ENCODE data around the gene RPTOR. TPM values are rescaled to one million over a fixed set of nuclear protein-coding genes. Genes with fewer than 3 reads are reported as not detected.

The RPTOR gene
- total RNA-seq, 4 donors from 2014 or later, result 18.7 to 35.4 (median 21.0) TPM

DNA sequence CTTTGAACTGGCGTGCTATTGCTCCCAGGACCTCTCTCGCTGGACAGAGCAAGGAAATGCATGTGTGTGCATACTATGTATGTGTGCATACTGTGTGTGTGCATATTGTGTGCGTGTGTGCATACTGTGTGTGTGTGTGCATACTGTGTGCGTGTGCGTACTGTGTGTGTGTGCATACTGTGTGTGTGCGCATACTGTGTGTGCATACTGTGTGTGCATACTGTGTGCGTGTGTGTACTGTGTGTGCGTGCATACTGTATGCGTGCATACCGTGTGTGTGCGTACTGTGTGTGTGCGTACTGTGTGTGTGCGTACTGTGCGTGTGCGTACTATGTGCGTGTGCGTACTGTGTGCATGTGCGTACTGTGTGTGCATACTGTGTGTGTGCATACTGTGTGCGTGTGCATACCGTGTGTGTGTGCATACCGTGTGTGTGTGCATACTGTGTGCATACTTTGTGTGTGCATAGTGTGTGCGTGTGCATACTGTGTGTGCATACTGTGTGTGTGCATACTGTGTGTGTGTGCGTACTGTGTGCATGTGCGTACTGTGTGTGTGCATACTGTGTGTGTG is 89.4 kb downstream of the RPTOR start:
- TF ChIP-seq, protein P1, sequence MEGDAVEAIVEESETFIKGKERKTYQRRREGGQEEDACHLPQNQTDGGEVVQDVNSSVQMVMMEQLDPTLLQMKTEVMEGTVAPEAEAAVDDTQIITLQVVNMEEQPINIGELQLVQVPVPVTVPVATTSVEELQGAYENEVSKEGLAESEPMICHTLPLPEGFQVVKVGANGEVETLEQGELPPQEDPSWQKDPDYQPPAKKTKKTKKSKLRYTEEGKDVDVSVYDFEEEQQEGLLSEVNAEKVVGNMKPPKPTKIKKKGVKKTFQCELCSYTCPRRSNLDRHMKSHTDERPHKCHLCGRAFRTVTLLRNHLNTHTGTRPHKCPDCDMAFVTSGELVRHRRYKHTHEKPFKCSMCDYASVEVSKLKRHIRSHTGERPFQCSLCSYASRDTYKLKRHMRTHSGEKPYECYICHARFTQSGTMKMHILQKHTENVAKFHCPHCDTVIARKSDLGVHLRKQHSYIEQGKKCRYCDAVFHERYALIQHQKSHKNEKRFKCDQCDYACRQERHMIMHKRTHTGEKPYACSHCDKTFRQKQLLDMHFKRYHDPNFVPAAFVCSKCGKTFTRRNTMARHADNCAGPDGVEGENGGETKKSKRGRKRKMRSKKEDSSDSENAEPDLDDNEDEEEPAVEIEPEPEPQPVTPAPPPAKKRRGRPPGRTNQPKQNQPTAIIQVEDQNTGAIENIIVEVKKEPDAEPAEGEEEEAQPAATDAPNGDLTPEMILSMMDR (IDR thresholded peaks at IDR 0.05; ENCODE audit: low read depth), result no peak

DNA sequence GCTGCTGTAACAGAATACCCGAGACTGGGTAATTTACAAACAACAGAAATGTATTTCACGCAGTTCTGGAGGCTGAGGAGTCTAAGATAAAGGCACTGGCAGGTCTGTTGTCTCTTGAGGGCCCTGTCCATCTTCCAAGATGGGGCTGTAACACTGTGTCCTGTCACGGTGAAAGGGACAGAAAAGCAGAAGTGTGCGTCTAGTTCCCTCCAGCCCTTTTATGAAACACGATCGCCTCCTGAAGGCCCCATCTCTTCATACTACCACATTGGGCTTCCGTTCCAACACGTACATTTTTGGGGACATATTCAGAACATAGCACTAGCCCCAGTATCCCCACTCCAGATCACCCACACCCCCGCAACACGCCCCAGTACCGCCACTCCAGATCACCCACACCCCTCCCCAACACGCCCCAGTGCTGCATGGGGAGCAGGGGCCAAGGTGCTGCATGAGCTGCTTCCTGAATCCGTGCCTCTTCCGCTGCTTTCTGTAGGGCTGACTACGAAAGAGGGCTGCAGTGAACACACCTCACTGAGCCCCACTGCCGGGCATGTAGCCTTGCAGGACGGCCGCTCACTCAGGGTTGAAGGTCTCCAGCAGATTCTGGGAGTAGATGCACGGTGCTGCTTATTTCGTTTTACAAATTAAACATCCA is 91.9 kb downstream of the RPTOR start:
- TF ChIP-seq, protein P1 (IDR thresholded peaks at IDR 0.05; ENCODE audit: low read depth), result no peak

- TF ChIP-seq, protein P1 (IDR thresholded peaks at IDR 0.05; ENCODE audit: low read depth), result no peak
Observed at GRCh38 chr17:80637048-80637781, 92.6 kb downstream of the RPTOR start.

DNA sequence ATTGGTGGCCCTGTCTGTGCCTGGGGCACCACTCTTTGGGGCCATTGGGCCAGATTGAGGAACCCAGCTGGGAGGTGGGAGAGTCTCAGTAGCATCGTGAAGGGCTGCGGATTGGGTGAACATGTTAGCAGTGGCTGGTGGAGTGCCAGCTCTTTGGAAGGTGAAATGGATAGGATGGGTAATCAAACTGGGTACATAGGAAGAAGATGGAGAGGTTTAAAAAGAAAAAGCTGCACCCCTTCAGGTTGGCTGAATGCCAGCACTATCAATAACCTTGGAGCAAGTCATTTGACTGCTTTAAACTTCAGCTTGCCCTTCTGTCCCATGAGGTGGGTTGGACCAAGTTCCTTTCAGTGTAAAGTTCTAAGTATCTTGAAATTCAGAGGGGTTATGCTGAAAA is 95.0 kb downstream of the RPTOR start:
- TF ChIP-seq, protein P1 (IDR thresholded peaks at IDR 0.05; ENCODE audit: low read depth), result no peak

DNA sequence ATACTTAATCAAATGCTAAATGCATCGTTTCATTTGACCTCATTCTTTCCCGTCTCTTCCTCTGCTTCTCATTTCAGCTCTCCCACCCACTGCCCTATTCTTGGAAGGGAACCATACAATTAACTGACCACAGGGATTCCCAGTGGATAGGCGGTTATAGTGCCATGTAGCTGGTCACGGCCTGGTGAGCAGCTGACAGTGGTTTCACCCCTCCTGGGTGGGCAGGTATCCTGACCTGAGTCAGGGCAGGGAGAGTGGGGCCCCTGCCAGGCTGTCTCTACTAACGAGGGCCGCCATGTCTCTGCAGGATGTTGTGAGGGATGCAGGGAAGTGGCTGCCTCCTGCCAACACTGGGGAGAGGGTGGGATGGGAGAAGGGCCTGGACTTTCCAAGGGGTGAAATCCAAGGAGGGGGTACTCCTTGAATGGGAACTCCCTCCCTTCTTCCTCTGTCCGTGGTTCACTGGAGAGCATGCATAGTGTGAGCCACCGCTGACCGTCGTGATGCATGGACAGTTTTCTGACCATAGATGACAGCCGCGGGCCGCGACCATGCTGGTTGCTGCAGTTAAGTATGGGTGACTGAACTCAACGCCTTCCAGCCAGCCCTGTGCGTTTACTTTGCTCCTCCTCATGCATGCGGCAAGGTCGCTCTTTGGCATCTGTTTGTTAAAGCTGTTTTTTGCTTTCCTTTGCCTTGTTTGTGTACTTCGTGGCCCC is 95.9 kb downstream of the RPTOR start:
- TF ChIP-seq, protein P1 (IDR thresholded peaks at IDR 0.05; ENCODE audit: low read depth), result no peak

GRCh38 chr17:80643326-80644099 is 98.9 kb downstream of the RPTOR start:
- TF ChIP-seq, protein P1 (IDR thresholded peaks at IDR 0.05; ENCODE audit: low read depth), result no peak
